ENCODE data around the gene ITPR2.

DNA sequence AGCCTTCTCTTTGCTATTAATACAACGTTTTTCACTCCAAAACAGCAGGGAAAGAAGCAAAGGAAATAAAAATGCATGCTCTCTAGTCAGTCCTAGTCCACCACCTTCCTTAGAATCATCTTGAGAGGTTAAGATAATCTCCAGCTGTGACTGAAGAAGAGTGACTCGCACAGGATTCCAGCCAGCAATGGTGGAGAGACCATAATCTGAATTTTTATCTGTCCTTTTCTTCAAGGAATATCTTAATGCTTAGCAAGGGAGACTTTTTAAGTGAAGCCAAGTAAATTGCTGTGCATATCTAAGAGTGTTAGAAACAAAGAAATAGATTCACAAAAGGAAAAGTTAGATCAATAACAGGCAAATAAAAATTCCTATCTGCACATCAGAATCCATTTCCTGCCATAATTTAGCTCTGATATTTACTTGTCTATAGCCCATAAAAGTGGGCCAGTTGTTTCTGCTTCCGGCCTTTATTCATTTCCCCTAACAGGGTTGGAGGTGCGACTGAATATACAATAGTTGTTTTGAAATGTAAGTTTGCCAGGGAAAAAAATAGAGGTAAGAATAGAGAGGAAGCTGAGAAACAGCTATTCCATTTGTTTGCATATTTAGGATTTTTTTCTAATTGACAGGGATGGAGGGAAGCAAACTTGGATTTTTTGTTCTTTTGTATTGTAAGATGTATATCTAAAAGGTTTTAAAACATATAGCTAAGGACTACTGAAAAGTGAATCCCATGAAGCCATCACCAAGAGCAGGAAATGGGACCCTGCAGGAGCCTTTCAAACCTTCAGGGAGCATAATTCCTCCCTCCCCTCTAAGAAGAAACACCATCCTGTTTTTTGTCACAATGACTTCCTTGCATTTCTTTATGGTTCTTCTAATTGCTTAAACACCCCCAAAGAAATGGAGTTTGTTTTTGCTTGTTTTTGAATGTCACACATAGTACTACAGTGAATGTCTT is 154.0 kb downstream of the ITPR2 start:
- no peak for TF ChIP-seq POLR2A (IDR thresholded peaks at IDR 0.05)
- TF ChIP-seq CTCF (IDR thresholded peaks at IDR 0.05), result no peak
- TF ChIP-seq POLR2AphosphoS5 (IDR thresholded peaks at IDR 0.05; ENCODE audit: insufficient read depth in 1 of 2, low read depth in 1 of 2), result no peak
